Loucy (cell line): ENCODE results near the gene LYZL6.

Source experiments
- EZH2phosphoT487 ChIP-seq: fragments of 200-600 bp; IDR thresholded peaks from 2 replicates; pipeline ENCODE4 v1.6.1; 2018; ENCODE audit warnings: antibody characterized with exemption, mild to moderate bottlenecking, moderate library complexity, borderline replicate concordance
- TF ChIP-seq, protein P1 (sequence below): fragments of 200-600 bp; sonication (generic); conservative IDR thresholded peaks from 2 replicates; pipeline ENCODE4 v1.5.1; 2014; ENCODE audit warnings: mild to moderate bottlenecking, antibody characterized with exemption, low read length

DNA sequence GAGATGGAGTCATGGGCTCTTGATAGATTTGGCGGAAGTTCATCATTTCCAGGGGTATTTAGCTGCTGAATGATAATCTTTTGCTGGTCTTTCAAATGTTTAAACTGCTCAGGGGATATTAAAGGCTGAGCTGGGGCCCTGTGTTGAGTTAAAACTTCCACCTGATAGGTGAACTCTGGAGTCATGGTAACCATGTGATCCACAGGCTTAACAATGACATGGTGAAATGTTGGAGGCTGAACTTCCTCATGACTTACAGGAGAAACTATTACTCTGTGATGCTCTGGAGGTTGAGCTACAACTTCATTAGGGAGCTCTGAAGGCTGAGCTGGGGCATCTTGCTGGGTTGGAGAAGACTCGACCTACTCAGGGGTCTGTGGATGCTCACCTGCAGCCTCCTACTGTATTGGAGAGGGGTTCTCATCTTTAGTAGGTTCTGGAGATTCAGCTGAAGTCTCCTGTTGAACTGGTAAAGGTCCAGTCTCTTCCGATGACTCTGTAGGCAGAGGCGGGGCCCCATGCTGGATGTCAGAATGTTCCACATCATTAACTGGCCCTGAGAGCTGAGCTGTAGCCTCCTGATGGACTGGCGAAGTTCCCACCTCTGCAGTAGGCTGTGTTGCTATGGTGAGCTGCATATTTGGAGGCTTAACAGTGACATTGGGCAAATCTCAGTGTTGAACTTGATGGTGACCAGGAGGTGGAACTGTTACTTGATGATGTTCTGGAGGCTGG lies 37.2 kb downstream of the LYZL6 start:
- TF ChIP-seq, protein P1, sequence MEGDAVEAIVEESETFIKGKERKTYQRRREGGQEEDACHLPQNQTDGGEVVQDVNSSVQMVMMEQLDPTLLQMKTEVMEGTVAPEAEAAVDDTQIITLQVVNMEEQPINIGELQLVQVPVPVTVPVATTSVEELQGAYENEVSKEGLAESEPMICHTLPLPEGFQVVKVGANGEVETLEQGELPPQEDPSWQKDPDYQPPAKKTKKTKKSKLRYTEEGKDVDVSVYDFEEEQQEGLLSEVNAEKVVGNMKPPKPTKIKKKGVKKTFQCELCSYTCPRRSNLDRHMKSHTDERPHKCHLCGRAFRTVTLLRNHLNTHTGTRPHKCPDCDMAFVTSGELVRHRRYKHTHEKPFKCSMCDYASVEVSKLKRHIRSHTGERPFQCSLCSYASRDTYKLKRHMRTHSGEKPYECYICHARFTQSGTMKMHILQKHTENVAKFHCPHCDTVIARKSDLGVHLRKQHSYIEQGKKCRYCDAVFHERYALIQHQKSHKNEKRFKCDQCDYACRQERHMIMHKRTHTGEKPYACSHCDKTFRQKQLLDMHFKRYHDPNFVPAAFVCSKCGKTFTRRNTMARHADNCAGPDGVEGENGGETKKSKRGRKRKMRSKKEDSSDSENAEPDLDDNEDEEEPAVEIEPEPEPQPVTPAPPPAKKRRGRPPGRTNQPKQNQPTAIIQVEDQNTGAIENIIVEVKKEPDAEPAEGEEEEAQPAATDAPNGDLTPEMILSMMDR, result no peak
- no peak for TF ChIP-seq EZH2phosphoT487
